ENCODE results near the gene OR4D5.

Gene OR4D5

GRCh38 chr11:123903932-123904331 lies 35.5 kb upstream of the OR4D5 start:
- Histone ChIP-seq H2BK12ac (ENCODE audit: low read length in 2 of 2) (no peak overlapping the region), H4K8ac (ENCODE audit: low read length) (no peak overlapping the region), H2BK15ac (ENCODE audit: low read depth, poor library complexity, severe bottlenecking) (no peak overlapping the region), H3K4me1 (ENCODE audit: control insufficient read depth, insufficient read depth, low read depth, low read length) (no peaks in the 10 kb centered on the region), H3K4me3 (ENCODE audit: insufficient read depth in 1 of 2, low read depth in 1 of 2, low read length in 2 of 2) (no peak overlapping the region), H4K91ac (ENCODE audit: low read length) (no peak overlapping the region), H3K9ac (ENCODE audit: low read length) (no peak overlapping the region), H3K23ac (ENCODE audit: low read length in 2 of 2) (no peak overlapping the region), H3K27ac (ENCODE audit: low read length, poor library complexity, severe bottlenecking) (no peak overlapping the region), H3K36me3 (ENCODE audit: control insufficient read depth in 1 of 2, insufficient read depth in 2 of 2, low read depth in 1 of 2, low read length in 2 of 2) (no peaks in the 10 kb centered on the region), H2BK120ac (ENCODE audit: low read depth, low read length) (no peak overlapping the region), H3K4ac (ENCODE audit: low read depth in 1 of 2, low read length in 2 of 2) (no peak overlapping the region), H3K79me1 (replicated peaks; ENCODE audit: low read length, poor library complexity, severe bottlenecking) (no peaks in the 10 kb centered on the region), H3K9me3 (ENCODE audit: control insufficient read depth, low read length) (no peaks in the 10 kb centered on the region), H2AK5ac (ENCODE audit: low read length, severe bottlenecking) (no peak overlapping the region), H3K27me3 (ENCODE audit: control insufficient read depth in 1 of 2, insufficient read depth in 1 of 2, low read length in 2 of 2) (no peaks in the 10 kb centered on the region), H2BK5ac (ENCODE audit: low read depth, low read length, poor library complexity, severe bottlenecking) (no peak overlapping the region), H3K18ac (ENCODE audit: low read depth in 1 of 2, low read length in 2 of 2) (no peak overlapping the region), H3K14ac (ENCODE audit: low read length in 2 of 2) (no peak overlapping the region), H2AFZ (ENCODE audit: low read depth, low read length) (no peak overlapping the region), H3K4me2 (ENCODE audit: low read length, poor library complexity, severe bottlenecking) (no peak overlapping the region)
- WGBS = 73% methylated on average over 2 of the region's 2 CpGs
- no peak for DNase-seq

- Histone ChIP-seq H3K9me3 (ENCODE audit: control insufficient read depth, low read length) (no peaks in the 10 kb centered on the region), H3K4me3 (ENCODE audit: insufficient read depth in 1 of 2, low read depth in 1 of 2, low read length in 2 of 2) (no peak overlapping the region), H2BK120ac (ENCODE audit: low read depth, low read length) (no peak overlapping the region), H2BK5ac (ENCODE audit: low read depth, low read length, poor library complexity, severe bottlenecking) (no peak overlapping the region), H3K4me2 (ENCODE audit: low read length, poor library complexity, severe bottlenecking) (no peak overlapping the region), H3K23ac (ENCODE audit: low read length in 2 of 2) (no peak overlapping the region), H3K14ac (ENCODE audit: low read length in 2 of 2) (no peak overlapping the region), H3K79me1 (replicated peaks; ENCODE audit: low read length, poor library complexity, severe bottlenecking) (no peaks in the 10 kb centered on the region), H3K27me3 (ENCODE audit: control insufficient read depth in 1 of 2, insufficient read depth in 1 of 2, low read length in 2 of 2) (no peaks in the 10 kb centered on the region), H2AFZ (ENCODE audit: low read depth, low read length) (no peak overlapping the region), H4K8ac (ENCODE audit: low read length) (no peak overlapping the region), H3K36me3 (ENCODE audit: control insufficient read depth in 1 of 2, insufficient read depth in 2 of 2, low read depth in 1 of 2, low read length in 2 of 2) (no peaks in the 10 kb centered on the region), H3K4me1 (ENCODE audit: control insufficient read depth, insufficient read depth, low read depth, low read length) (no peaks in the 10 kb centered on the region), H3K9ac (ENCODE audit: low read length) (no peak overlapping the region), H2BK15ac (ENCODE audit: low read depth, poor library complexity, severe bottlenecking) (no peak overlapping the region), H3K18ac (ENCODE audit: low read depth in 1 of 2, low read length in 2 of 2) (no peak overlapping the region), H3K4ac (ENCODE audit: low read depth in 1 of 2, low read length in 2 of 2) (no peak overlapping the region), H4K91ac (ENCODE audit: low read length) (no peak overlapping the region), H2AK5ac (ENCODE audit: low read length, severe bottlenecking) (no peak overlapping the region), H3K27ac (ENCODE audit: low read length, poor library complexity, severe bottlenecking) (no peak overlapping the region), H2BK12ac (ENCODE audit: low read length in 2 of 2) (no peak overlapping the region)
- DNase-seq = no peak
- 65% methylated on average over 2 of the region's 3 CpGs for WGBS
Measured at GRCh38 chr11:123904932-123905331, 34.5 kb upstream of the OR4D5 start.

- Histone ChIP-seq H4K91ac (ENCODE audit: low read length) (no peak overlapping the region), H3K9me3 (ENCODE audit: control insufficient read depth, low read length) (no peaks in the 10 kb centered on the region), H3K23ac (ENCODE audit: low read length in 2 of 2) (no peak overlapping the region), H3K36me3 (ENCODE audit: control insufficient read depth in 1 of 2, insufficient read depth in 2 of 2, low read depth in 1 of 2, low read length in 2 of 2) (no peaks in the 10 kb centered on the region), H3K14ac (ENCODE audit: low read length in 2 of 2) (no peak overlapping the region), H2BK5ac (ENCODE audit: low read depth, low read length, poor library complexity, severe bottlenecking) (no peak overlapping the region), H3K18ac (ENCODE audit: low read depth in 1 of 2, low read length in 2 of 2) (no peak overlapping the region), H3K27me3 (ENCODE audit: control insufficient read depth in 1 of 2, insufficient read depth in 1 of 2, low read length in 2 of 2) (no peaks in the 10 kb centered on the region), H3K4me2 (ENCODE audit: low read length, poor library complexity, severe bottlenecking) (no peak overlapping the region), H3K4me3 (ENCODE audit: insufficient read depth in 1 of 2, low read depth in 1 of 2, low read length in 2 of 2) (no peak overlapping the region), H2BK12ac (ENCODE audit: low read length in 2 of 2) (no peak overlapping the region), H2BK15ac (ENCODE audit: low read depth, poor library complexity, severe bottlenecking) (no peak overlapping the region), H3K4ac (ENCODE audit: low read depth in 1 of 2, low read length in 2 of 2) (no peak overlapping the region), H4K8ac (ENCODE audit: low read length) (no peak overlapping the region), H2BK120ac (ENCODE audit: low read depth, low read length) (no peak overlapping the region), H3K9ac (ENCODE audit: low read length) (no peak overlapping the region), H3K4me1 (ENCODE audit: control insufficient read depth, insufficient read depth, low read depth, low read length) (no peaks in the 10 kb centered on the region), H2AK5ac (ENCODE audit: low read length, severe bottlenecking) (no peak overlapping the region), H2AFZ (ENCODE audit: low read depth, low read length) (no peak overlapping the region), H3K27ac (ENCODE audit: low read length, poor library complexity, severe bottlenecking) (no peak overlapping the region), H3K79me1 (replicated peaks; ENCODE audit: low read length, poor library complexity, severe bottlenecking) (no peaks in the 10 kb centered on the region)
- DNase-seq = no peak
- 54% methylated on average over 3 of the region's 3 CpGs for WGBS
Measured at GRCh38 chr11:123905826-123906225, 33.6 kb upstream of the OR4D5 start.

- Histone ChIP-seq H2BK5ac (ENCODE audit: low read depth, low read length, poor library complexity, severe bottlenecking) (no peak overlapping the region), H2BK12ac (ENCODE audit: low read length in 2 of 2) (no peak overlapping the region), H3K4ac (ENCODE audit: low read depth in 1 of 2, low read length in 2 of 2) (no peak overlapping the region), H3K27ac (ENCODE audit: low read length, poor library complexity, severe bottlenecking) (no peak overlapping the region), H2BK15ac (ENCODE audit: low read depth, poor library complexity, severe bottlenecking) (no peak overlapping the region), H3K23ac (ENCODE audit: low read length in 2 of 2) (no peak overlapping the region), H2BK120ac (ENCODE audit: low read depth, low read length) (no peak overlapping the region), H3K4me1 (ENCODE audit: control insufficient read depth, insufficient read depth, low read depth, low read length) (no peaks in the 10 kb centered on the region), H3K4me2 (ENCODE audit: low read length, poor library complexity, severe bottlenecking) (no peak overlapping the region), H2AK5ac (ENCODE audit: low read length, severe bottlenecking) (no peak overlapping the region), H3K79me1 (replicated peaks; ENCODE audit: low read length, poor library complexity, severe bottlenecking) (no peaks in the 10 kb centered on the region), H2AFZ (ENCODE audit: low read depth, low read length) (no peak overlapping the region), H4K91ac (ENCODE audit: low read length) (no peak overlapping the region), H3K18ac (ENCODE audit: low read depth in 1 of 2, low read length in 2 of 2) (no peak overlapping the region), H3K27me3 (ENCODE audit: control insufficient read depth in 1 of 2, insufficient read depth in 1 of 2, low read length in 2 of 2) (no peaks in the 10 kb centered on the region), H3K36me3 (ENCODE audit: control insufficient read depth in 1 of 2, insufficient read depth in 2 of 2, low read depth in 1 of 2, low read length in 2 of 2) (no peaks in the 10 kb centered on the region), H3K9ac (ENCODE audit: low read length) (no peak overlapping the region), H3K14ac (ENCODE audit: low read length in 2 of 2) (no peak overlapping the region), H3K4me3 (ENCODE audit: insufficient read depth in 1 of 2, low read depth in 1 of 2, low read length in 2 of 2) (no peak overlapping the region), H4K8ac (ENCODE audit: low read length) (no peak overlapping the region), H3K9me3 (ENCODE audit: control insufficient read depth, low read length) (no peaks in the 10 kb centered on the region)
- DNase-seq = no peak
- 100% methylated on average over 2 of the region's 3 CpGs for WGBS
Measured at GRCh38 chr11:123920943-123921342, 18.5 kb upstream of the OR4D5 start.

All from mesenchymal stem cell (in vitro differentiated cells and primary cell).